HG02610 (cell line): Measurements from ENCODE around the gene NBL1.

Source experiments
- ATAC-seq: cut with Tn5 transposase; IDR thresholded peaks from one replicate; pipeline ENCODE4 v1.9.1; 2021; ENCODE audit warnings: mild to moderate bottlenecking, moderate library complexity; ENCODE audit not compliant: unreplicated experiment

The NBL1 gene

GRCh38 chr1:19645411-19646251, 1.5 kb downstream of the NBL1 start:
- no peak for ATAC-seq

GRCh38 chr1:19646377-19647319, 2.5 kb downstream of the NBL1 start:
- no peak for ATAC-seq

GRCh38 chr1:19647643-19648042, 3.5 kb downstream of the NBL1 start:
- ATAC-seq = no peak

- no peak for ATAC-seq
Observed at GRCh38 chr1:19648239-19648638, 4.1 kb downstream of the NBL1 start.

GRCh38 chr1:19648689-19649088, 4.6 kb downstream of the NBL1 start:
- no peak for ATAC-seq

- no peak for ATAC-seq
Observed at GRCh38 chr1:19650416-19651140, 6.5 kb downstream of the NBL1 start.

GRCh38 chr1:19651141-19651737, 7.1 kb downstream of the NBL1 start:
- ATAC-seq = no peak

GRCh38 chr1:19654386-19654785, 10.3 kb downstream of the NBL1 start:
- ATAC-seq = no peak

GRCh38 chr1:19654886-19655717, 11.0 kb downstream of the NBL1 start:
- no peak for ATAC-seq

GRCh38 chr1:19655718-19656080, 11.6 kb downstream of the NBL1 start:
- no peak for ATAC-seq

GRCh38 chr1:19656134-19656779, 12.1 kb downstream of the NBL1 start:
- ATAC-seq = no peak

- no peak for ATAC-seq
Observed at GRCh38 chr1:19656780-19657466, 12.8 kb downstream of the NBL1 start.

GRCh38 chr1:19657511-19657910, 13.4 kb downstream of the NBL1 start:
- ATAC-seq = no peak

- no peak for ATAC-seq
Observed at GRCh38 chr1:19658186-19658585, 14.1 kb downstream of the NBL1 start.

- ATAC-seq = no peak
Observed at GRCh38 chr1:19661721-19662228, 17.7 kb downstream of the NBL1 start.

- ATAC-seq = no peak
Observed at GRCh38 chr1:19662313-19662712, 18.2 kb downstream of the NBL1 start.

GRCh38 chr1:19664453-19665185, 20.5 kb downstream of the NBL1 start, which contains the start of gene HTR6:
TSS of gene HTR6 (plus strand) at chr1:19664875. CDS start at chr1:19665754, 879 bp downstream.
- no peak for ATAC-seq

GRCh38 chr1:19665186-19665495, 21.0 kb downstream of the NBL1 start:
- no peak for ATAC-seq
